GM23338 (cell line): ENCODE data around the gene MRE11. TPM values are rescaled to one million over a fixed set of nuclear protein-coding genes. Genes with fewer than 3 reads are reported as not detected.

Experiments
- ATAC-seq: fragments of 200-7000 bp; cut with Tn5 transposase; 3 replicates; pipeline ENCODE4 v1.9.1; 2020
- DNase-seq: peaks from one replicate; pipeline ENCODE4 v3.0.0-alpha.2; 2015; ENCODE audit warnings: low spot score
- H2AFZ ChIP-seq: fragments of 200-600 bp; sonication (generic); 2 replicates; pipeline ENCODE4 v1.8.0; 2016; ENCODE audit warnings: antibody characterized with exemption, mild to moderate bottlenecking, moderate library complexity
- H3F3A ChIP-seq: fragments of 200-600 bp; sonication (generic); replicated peaks from 2 replicates; pipeline ENCODE4 v1.8.0; 2017; ENCODE audit warnings: antibody characterized with exemption, mixed run types, low read depth
- H3K27ac ChIP-seq: fragments of 200-600 bp; sonication (generic); 2 replicates; pipeline ENCODE4 v1.6.1; 2016; ENCODE audit warnings: low read depth
- H3K27me3 ChIP-seq: fragments of 200-600 bp; sonication (generic); 2 replicates; pipeline ENCODE4 v1.8.0; 2016; ENCODE audit warnings: mild to moderate bottlenecking, mixed run types, moderate library complexity; ENCODE audit not compliant: insufficient read depth
- H3K36me3 ChIP-seq: fragments of 200-600 bp; sonication (generic); 2 replicates; pipeline ENCODE4 v1.8.0; 2016; ENCODE audit warnings: mild to moderate bottlenecking; ENCODE audit not compliant: insufficient read depth
- H3K4me1 ChIP-seq: fragments of 200-600 bp; sonication (generic); 2 replicates; pipeline ENCODE4 v1.8.0; 2016; ENCODE audit warnings: mild to moderate bottlenecking, moderate library complexity; ENCODE audit not compliant: insufficient read depth
- H3K4me2 ChIP-seq: fragments of 200-600 bp; sonication (generic); 2 replicates; pipeline ENCODE4 v1.7.1; 2017; ENCODE audit warnings: mixed run types
- H3K4me3 ChIP-seq: fragments of 200-600 bp; sonication (generic); 2 replicates; pipeline ENCODE4 v1.6.1; 2016; ENCODE audit warnings: mixed run types
- H3K79me2 ChIP-seq: fragments of 200-600 bp; sonication (generic); replicated peaks from 2 replicates; pipeline ENCODE4 v1.8.0; 2017; ENCODE audit warnings: mild to moderate bottlenecking; ENCODE audit not compliant: insufficient read depth
- H3K9me2 ChIP-seq: fragments of 200-600 bp; sonication (generic); 2 replicates; pipeline ENCODE4 v1.8.0; 2017; ENCODE audit not compliant: insufficient read depth
- H4K20me1 ChIP-seq: fragments of 200-600 bp; sonication (generic); replicated peaks from 2 replicates; pipeline ENCODE4 v1.8.0; 2017; ENCODE audit warnings: mild to moderate bottlenecking; ENCODE audit not compliant: insufficient read depth
- H3K27ac Mint-ChIP-seq: 2 replicates; pipeline ENCODE4 v1.8.0; 2020; ENCODE audit warnings: inconsistent platforms, mild to moderate bottlenecking, moderate library complexity, mixed read lengths
- H3K27me3 Mint-ChIP-seq: 3 replicates; pipeline ENCODE4 v1.8.0; 2022; ENCODE audit warnings: low read depth, mild to moderate bottlenecking, moderate library complexity, mixed read lengths, inconsistent platforms; ENCODE audit not compliant: insufficient read depth, poor library complexity
- H3K36me3 Mint-ChIP-seq: 3 replicates; pipeline ENCODE4 v1.8.0; 2021; ENCODE audit warnings: low read depth, mild to moderate bottlenecking, inconsistent platforms, moderate library complexity, mixed read lengths
- H3K4me1 Mint-ChIP-seq: 3 replicates; pipeline ENCODE4 v1.8.0; 2020; ENCODE audit warnings: mild to moderate bottlenecking, inconsistent platforms, mixed read lengths
- H3K4me3 Mint-ChIP-seq: 3 replicates; pipeline ENCODE4 v1.8.0; 2021; ENCODE audit warnings: moderate library complexity, mild to moderate bottlenecking, inconsistent platforms, mixed read lengths
- H3K9me3 Mint-ChIP-seq: 3 replicates; pipeline ENCODE4 v1.8.0; 2020; ENCODE audit warnings: moderate library complexity, mild to moderate bottlenecking, inconsistent platforms, mixed read lengths
- CREB1 ChIP-seq: fragments of 250-450 bp; sonication (Bioruptor Pico); IDR thresholded peaks from 2 replicates; pipeline ENCODE4 v1.5.0; 2020; ENCODE audit warnings: low read depth, mild to moderate bottlenecking, moderate library complexity
- EZH2phosphoT487 ChIP-seq: fragments of 200-600 bp; sonication (generic); IDR thresholded peaks from one replicate; pipeline ENCODE4 v1.8.1; 2018; ENCODE audit warnings: antibody characterized with exemption; ENCODE audit not compliant: unreplicated experiment
- JUNB ChIP-seq: IDR thresholded peaks from one replicate; pipeline ENCODE4 v1.6.1; 2016; ENCODE audit warnings: antibody characterized with exemption; ENCODE audit not compliant: unreplicated experiment
- POLR2AphosphoS5 ChIP-seq: IDR thresholded peaks from 2 replicates; pipeline ENCODE4 v1.6.1; 2016; ENCODE audit warnings: antibody characterized with exemption, low read depth
- STAT1 ChIP-seq: IDR thresholded peaks from one replicate; pipeline ENCODE4 v1.6.1; 2016; ENCODE audit warnings: antibody characterized with exemption; ENCODE audit not compliant: unreplicated experiment
- ZNF331 ChIP-seq: fragments of 250-450 bp; sonication (Bioruptor Pico); IDR thresholded peaks from 2 replicates; pipeline ENCODE4 v1.5.0; 2020; ENCODE audit warnings: low read depth, mild to moderate bottlenecking, moderate library complexity
- polyA plus RNA-seq: library from polyadenylated mRNA; unstranded; fragments of >200 nt; fragmentation: Nextera tagmentation; extraction: Ambion mirVana; gene quantifications from 2 replicates; pipeline ENCODE4 v1.2.1, GENCODE V29; 2016
- total RNA-seq: library from RNA; depleted of rRNA; stranded (reverse); fragments of >200 nt; shearing (Covaris generic); gene quantifications from 2 replicates; pipeline ENCODE4 v1.2.3, GENCODE V29; 2014
- TF ChIP-seq, protein P1 (sequence below), 2 experiments: fragments of 200-600 bp in 1 of 2; sonication (generic) in 1 of 2; conservative IDR thresholded peaks; 2 replicates each; pipeline versions ENCODE4 v1.5.1 to v1.6.1; 2016 to 2017; ENCODE audit warnings: antibody characterized with exemption in 2 of 2, low read depth in 2 of 2, mild to moderate bottlenecking in 2 of 2, moderate library complexity in 1 of 2
- TF ChIP-seq, protein P2 (sequence below): IDR thresholded peaks from one replicate; pipeline ENCODE4 v1.6.1; 2018; ENCODE audit warnings: antibody characterized with exemption; ENCODE audit not compliant: unreplicated experiment
- TF ChIP-seq, protein P3 (sequence below): IDR thresholded peaks from 2 replicates; pipeline ENCODE4 v1.6.1; 2016; ENCODE audit warnings: antibody characterized with exemption

Gene MRE11
- total and polyA plus RNA-seq, 2 experiments from 2014 or later: 23.3 to 38.5 TPM

DNA sequence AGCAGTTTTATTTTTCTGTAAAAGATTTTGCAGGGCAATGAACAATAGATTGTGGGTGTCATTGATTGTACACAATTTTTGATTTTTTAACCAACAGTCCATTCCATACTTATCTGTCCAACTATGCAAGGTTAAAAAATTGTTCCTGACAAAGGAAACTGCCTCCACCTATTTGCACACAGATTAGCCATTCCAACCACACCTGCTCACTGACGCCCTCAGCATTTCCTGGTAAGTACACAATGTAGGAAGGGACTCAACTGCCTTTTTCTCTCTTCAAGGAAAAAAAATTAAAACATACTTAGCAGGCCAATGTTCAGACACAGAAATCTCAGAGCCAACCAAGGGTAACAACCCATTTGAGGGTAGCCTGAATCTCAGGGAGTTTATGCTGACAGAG, 45.8 kb upstream of the MRE11 start:
- DNase-seq (no peak), ATAC-seq (no peak)
- Histone ChIP-seq H3K4me2 (no peak overlapping the region), H3K4me1 (peaks cover 7% of the 10 kb centered on the region), H3K27ac (no peak overlapping the region), H2AFZ (peak overlapping the region; percentile 35; the same call in 1 of the 2 replicates), H3K9me2 (no peaks in the 10 kb centered on the region), H3K4me3 (no peak overlapping the region), H3K27me3 (peaks cover 23% of the 10 kb centered on the region), H3F3A (peaks cover 9% of the 10 kb centered on the region; the same call in 1 of the 2 replicates), H4K20me1 (no peaks in the 10 kb centered on the region), H3K79me2 (no peaks in the 10 kb centered on the region), H3K36me3 (no peaks in the 10 kb centered on the region)
- no peak overlapping the region for H3K27ac Mint-ChIP-seq
- H3K36me3 Mint-ChIP-seq: no peaks in the 10 kb centered on the region
- H3K4me3 Mint-ChIP-seq: no peak overlapping the region
- peaks cover 11% of the 10 kb centered on the region for H3K4me1 Mint-ChIP-seq
- TF ChIP-seq STAT1 (no peak), POLR2AphosphoS5 (no peak)
- peaks cover 15% of the 10 kb centered on the region for H3K27me3 Mint-ChIP-seq
- peaks cover 2% of the 10 kb centered on the region; the same call in 2 of the 3 replicates for H3K9me3 Mint-ChIP-seq

DNA sequence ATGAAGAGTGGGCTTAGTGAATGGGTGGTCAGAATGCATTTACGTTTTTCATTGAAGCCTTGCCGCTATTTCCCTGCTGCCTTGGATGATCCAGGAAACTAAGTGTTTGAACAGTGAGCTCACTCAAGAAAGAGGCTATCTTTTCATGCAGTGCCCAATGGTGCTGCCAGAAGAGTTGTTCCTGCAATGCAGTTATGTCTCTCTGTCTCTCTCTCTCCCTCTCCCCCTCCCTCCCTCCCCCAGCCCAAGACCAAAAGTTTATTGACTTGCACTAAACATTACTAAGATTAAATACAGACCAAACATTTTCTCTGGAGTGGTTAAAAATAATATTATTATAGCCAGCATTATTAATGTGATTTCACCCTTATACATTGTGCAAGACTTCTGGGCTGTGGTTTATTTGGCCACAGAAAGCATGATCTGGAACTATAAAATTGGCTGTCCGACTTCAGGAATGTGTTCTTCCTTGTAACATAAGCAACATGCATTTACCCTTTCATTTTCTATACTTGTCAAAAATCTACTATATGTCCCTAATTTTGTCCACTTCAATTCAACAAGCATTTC, 43.5 kb upstream of the MRE11 start:
- peaks cover 6% of the 10 kb centered on the region; the same call in 1 of the 2 replicates for H3K27me3 ChIP-seq
- TF ChIP-seq CREB1 (CRISPR knock-in tag) (no peak), JUNB (no peak), ZNF331 (CRISPR knock-in tag) (no peak), EZH2phosphoT487 (no peak), STAT1 (no peak)
- TF ChIP-seq, protein P1, sequence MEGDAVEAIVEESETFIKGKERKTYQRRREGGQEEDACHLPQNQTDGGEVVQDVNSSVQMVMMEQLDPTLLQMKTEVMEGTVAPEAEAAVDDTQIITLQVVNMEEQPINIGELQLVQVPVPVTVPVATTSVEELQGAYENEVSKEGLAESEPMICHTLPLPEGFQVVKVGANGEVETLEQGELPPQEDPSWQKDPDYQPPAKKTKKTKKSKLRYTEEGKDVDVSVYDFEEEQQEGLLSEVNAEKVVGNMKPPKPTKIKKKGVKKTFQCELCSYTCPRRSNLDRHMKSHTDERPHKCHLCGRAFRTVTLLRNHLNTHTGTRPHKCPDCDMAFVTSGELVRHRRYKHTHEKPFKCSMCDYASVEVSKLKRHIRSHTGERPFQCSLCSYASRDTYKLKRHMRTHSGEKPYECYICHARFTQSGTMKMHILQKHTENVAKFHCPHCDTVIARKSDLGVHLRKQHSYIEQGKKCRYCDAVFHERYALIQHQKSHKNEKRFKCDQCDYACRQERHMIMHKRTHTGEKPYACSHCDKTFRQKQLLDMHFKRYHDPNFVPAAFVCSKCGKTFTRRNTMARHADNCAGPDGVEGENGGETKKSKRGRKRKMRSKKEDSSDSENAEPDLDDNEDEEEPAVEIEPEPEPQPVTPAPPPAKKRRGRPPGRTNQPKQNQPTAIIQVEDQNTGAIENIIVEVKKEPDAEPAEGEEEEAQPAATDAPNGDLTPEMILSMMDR (conservative IDR thresholded peaks at IDR 0.05; ENCODE audit: low read depth in 2 of 2): no peak
- TF ChIP-seq, protein P2, sequence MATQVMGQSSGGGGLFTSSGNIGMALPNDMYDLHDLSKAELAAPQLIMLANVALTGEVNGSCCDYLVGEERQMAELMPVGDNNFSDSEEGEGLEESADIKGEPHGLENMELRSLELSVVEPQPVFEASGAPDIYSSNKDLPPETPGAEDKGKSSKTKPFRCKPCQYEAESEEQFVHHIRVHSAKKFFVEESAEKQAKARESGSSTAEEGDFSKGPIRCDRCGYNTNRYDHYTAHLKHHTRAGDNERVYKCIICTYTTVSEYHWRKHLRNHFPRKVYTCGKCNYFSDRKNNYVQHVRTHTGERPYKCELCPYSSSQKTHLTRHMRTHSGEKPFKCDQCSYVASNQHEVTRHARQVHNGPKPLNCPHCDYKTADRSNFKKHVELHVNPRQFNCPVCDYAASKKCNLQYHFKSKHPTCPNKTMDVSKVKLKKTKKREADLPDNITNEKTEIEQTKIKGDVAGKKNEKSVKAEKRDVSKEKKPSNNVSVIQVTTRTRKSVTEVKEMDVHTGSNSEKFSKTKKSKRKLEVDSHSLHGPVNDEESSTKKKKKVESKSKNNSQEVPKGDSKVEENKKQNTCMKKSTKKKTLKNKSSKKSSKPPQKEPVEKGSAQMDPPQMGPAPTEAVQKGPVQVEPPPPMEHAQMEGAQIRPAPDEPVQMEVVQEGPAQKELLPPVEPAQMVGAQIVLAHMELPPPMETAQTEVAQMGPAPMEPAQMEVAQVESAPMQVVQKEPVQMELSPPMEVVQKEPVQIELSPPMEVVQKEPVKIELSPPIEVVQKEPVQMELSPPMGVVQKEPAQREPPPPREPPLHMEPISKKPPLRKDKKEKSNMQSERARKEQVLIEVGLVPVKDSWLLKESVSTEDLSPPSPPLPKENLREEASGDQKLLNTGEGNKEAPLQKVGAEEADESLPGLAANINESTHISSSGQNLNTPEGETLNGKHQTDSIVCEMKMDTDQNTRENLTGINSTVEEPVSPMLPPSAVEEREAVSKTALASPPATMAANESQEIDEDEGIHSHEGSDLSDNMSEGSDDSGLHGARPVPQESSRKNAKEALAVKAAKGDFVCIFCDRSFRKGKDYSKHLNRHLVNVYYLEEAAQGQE: no peak
- TF ChIP-seq, protein P3, sequence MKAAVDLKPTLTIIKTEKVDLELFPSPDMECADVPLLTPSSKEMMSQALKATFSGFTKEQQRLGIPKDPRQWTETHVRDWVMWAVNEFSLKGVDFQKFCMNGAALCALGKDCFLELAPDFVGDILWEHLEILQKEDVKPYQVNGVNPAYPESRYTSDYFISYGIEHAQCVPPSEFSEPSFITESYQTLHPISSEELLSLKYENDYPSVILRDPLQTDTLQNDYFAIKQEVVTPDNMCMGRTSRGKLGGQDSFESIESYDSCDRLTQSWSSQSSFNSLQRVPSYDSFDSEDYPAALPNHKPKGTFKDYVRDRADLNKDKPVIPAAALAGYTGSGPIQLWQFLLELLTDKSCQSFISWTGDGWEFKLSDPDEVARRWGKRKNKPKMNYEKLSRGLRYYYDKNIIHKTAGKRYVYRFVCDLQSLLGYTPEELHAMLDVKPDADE: no peak
- no peaks in the 10 kb centered on the region for H3F3A ChIP-seq
- H3K27me3 Mint-ChIP-seq: peaks cover 5% of the 10 kb centered on the region
- H3K4me1 Mint-ChIP-seq: peaks cover 4% of the 10 kb centered on the region; the same call in 1 of the 3 replicates
- no peaks in the 10 kb centered on the region for H3K4me1 ChIP-seq
- no peaks in the 10 kb centered on the region for H4K20me1 ChIP-seq
- ATAC-seq: no peak
- H3K9me3 Mint-ChIP-seq: no peaks in the 10 kb centered on the region
- H3K4me2 ChIP-seq: no peak overlapping the region
- H3K4me3 ChIP-seq: no peak overlapping the region
- no peaks in the 10 kb centered on the region for H3K9me2 ChIP-seq
- H3K27ac Mint-ChIP-seq: no peak overlapping the region
- no peaks in the 10 kb centered on the region for H3K36me3 Mint-ChIP-seq
- no peaks in the 10 kb centered on the region for H3K36me3 ChIP-seq
- DNase-seq: no peak
- H3K27ac ChIP-seq: no peak overlapping the region
- no peak overlapping the region for H3K4me3 Mint-ChIP-seq
- H3K79me2 ChIP-seq: no peaks in the 10 kb centered on the region
- H2AFZ ChIP-seq: no peak overlapping the region
